ENCODE results near the gene BSN.

- TF ChIP-seq ZNF621 (tag by site-specific recombination; IDR thresholded peaks at IDR 0.05) (no peak), PATZ1 (tag by site-specific recombination; IDR thresholded peaks at IDR 0.05) (no peak), ZNF423 (tag by site-specific recombination; IDR thresholded peaks at IDR 0.05) (no peak), MEIS1 (CRISPR knock-in tag; IDR thresholded peaks at IDR 0.05; ENCODE audit: borderline replicate concordance) (no peak), YY1 (tag by site-specific recombination; IDR thresholded peaks at IDR 0.05) (no peak), ZNF660 (tag by site-specific recombination; IDR thresholded peaks at IDR 0.05) (no peak), ZBTB17 (tag by site-specific recombination; IDR thresholded peaks at IDR 0.05) (no peak)
- TF ChIP-seq, protein P1, sequence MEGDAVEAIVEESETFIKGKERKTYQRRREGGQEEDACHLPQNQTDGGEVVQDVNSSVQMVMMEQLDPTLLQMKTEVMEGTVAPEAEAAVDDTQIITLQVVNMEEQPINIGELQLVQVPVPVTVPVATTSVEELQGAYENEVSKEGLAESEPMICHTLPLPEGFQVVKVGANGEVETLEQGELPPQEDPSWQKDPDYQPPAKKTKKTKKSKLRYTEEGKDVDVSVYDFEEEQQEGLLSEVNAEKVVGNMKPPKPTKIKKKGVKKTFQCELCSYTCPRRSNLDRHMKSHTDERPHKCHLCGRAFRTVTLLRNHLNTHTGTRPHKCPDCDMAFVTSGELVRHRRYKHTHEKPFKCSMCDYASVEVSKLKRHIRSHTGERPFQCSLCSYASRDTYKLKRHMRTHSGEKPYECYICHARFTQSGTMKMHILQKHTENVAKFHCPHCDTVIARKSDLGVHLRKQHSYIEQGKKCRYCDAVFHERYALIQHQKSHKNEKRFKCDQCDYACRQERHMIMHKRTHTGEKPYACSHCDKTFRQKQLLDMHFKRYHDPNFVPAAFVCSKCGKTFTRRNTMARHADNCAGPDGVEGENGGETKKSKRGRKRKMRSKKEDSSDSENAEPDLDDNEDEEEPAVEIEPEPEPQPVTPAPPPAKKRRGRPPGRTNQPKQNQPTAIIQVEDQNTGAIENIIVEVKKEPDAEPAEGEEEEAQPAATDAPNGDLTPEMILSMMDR (tag by site-specific recombination; IDR thresholded peaks at IDR 0.05): no peak
- TF ChIP-seq, protein P2, sequence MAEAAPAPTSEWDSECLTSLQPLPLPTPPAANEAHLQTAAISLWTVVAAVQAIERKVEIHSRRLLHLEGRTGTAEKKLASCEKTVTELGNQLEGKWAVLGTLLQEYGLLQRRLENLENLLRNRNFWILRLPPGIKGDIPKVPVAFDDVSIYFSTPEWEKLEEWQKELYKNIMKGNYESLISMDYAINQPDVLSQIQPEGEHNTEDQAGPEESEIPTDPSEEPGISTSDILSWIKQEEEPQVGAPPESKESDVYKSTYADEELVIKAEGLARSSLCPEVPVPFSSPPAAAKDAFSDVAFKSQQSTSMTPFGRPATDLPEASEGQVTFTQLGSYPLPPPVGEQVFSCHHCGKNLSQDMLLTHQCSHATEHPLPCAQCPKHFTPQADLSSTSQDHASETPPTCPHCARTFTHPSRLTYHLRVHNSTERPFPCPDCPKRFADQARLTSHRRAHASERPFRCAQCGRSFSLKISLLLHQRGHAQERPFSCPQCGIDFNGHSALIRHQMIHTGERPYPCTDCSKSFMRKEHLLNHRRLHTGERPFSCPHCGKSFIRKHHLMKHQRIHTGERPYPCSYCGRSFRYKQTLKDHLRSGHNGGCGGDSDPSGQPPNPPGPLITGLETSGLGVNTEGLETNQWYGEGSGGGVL (tag by site-specific recombination; IDR thresholded peaks at IDR 0.05): no peak
Observed at GRCh38 chr3:49683162-49683561, 128.9 kb downstream of the BSN start.
